Mammary epithelial cell (primary cell): ENCODE results near the gene SLIT1.

Experiments
- CTCF ChIP-seq, 2 donors: IDR thresholded peaks in 1 of 2; conservative IDR thresholded peaks in 1 of 2; 2 replicates each; pipeline ENCODE4 v1.5.1; 2011 to 2012; ENCODE audit warnings: inconsistent platforms in 2 of 2, low read length in 2 of 2, mild to moderate bottlenecking in 2 of 2, control low read depth in 1 of 2, low read depth in 1 of 2; ENCODE audit not compliant: insufficient read depth in 1 of 2; ENCODE audit errors: extremely low read depth in 1 of 2
- EZH2 ChIP-seq: IDR thresholded peaks from 2 replicates; pipeline ENCODE4 v1.6.1; 2012; ENCODE audit warnings: low read length, inconsistent platforms, borderline replicate concordance

DNA sequence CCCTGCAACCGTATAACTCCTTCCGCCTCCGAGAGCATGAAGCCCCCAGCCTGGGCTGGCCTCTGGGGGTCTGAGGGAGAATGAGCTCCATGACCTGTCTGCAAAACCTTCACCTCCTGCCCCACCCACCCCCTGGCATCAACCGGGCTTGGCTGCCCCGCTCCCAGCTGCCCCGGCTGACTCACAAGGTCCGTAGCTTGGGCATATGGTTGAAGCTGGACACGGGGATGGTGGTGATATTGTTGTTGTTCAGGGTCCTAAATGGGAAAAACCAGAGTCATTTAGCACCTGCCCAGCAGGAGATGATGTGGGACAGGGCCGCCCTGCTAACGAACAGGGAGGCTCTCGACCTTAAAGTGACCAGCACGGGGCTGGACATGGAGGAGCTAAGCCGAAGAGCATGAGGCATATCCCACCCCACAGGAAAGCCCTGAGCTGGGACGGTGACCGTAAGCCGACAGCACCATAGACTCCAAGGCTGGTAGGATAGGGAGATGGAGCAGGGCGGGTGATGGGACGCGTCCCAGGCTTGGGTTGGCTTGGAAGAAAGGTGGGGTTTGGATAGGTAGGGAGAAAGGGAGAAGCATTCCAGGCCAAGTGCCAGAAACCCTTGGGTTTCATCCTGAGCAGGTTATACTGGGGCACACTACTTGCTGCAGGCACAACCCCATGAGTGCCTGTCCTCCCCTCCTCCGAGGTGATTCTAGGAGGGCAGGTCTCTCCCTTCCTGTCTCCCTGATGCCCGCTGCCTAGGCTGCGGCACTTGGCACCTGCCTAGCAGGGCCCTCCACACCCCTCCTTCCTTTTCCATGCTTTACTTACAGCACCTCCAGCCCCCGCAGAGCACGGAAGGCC, 121.5 kb downstream of the SLIT1 start:
- TF ChIP-seq CTCF (conservative IDR thresholded peaks at IDR 0.05 in 1 of 2, IDR thresholded peaks at IDR 0.05 in 1 of 2; ENCODE audit: extremely low read depth in 1 of 2, insufficient read depth in 1 of 2, low read depth in 1 of 2, low read length in 2 of 2) (no peak), EZH2 (no peak)
